A673 (cell line): Measurements from ENCODE around the gene SPECC1.

Source experiments
- CTCF ChIP-seq: fragments of 300-800, 200-600 bp; sonication (generic); conservative IDR thresholded peaks from 2 replicates; pipeline ENCODE4 v1.5.1; 2017; ENCODE audit warnings: low read depth, mild to moderate bottlenecking, antibody characterized with exemption, low read length, moderate library complexity, mixed read lengths
- EZH2 ChIP-seq: fragments of 200-600 bp; sonication (generic); IDR thresholded peaks from 2 replicates; pipeline ENCODE4 v1.6.1; 2017; ENCODE audit warnings: borderline replicate concordance, low read depth, mild to moderate bottlenecking, mixed read lengths, antibody characterized with exemption, low read length; ENCODE audit not compliant: poor library complexity, severe bottlenecking

- TF ChIP-seq CTCF (no peak), EZH2 (no peak)
Measured at GRCh38 chr17:19979917-19980770, 29.0 kb upstream of the SPECC1 start.
